Measurements from ENCODE around the gene ZFY.

DNA sequence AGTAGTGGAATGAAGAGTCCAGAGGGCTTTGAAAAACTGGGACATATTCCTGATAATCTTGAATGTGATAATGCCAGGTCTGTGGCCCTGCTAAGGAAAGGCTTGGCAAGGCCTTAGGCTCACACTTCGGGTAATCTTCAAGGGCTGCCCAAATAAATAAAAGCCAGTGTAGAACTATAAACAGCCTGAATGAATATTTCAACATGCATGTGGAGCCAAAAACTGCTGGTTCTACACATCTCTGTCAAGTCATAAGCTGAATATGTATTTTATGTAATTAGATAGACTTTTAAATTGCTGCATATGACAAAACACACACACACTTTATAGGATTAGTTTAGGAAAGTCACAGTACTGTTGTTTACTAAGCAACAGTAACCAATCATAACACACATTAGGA lies 30.4 kb downstream of the ZFY start:
- TF ChIP-seq, protein P1, sequence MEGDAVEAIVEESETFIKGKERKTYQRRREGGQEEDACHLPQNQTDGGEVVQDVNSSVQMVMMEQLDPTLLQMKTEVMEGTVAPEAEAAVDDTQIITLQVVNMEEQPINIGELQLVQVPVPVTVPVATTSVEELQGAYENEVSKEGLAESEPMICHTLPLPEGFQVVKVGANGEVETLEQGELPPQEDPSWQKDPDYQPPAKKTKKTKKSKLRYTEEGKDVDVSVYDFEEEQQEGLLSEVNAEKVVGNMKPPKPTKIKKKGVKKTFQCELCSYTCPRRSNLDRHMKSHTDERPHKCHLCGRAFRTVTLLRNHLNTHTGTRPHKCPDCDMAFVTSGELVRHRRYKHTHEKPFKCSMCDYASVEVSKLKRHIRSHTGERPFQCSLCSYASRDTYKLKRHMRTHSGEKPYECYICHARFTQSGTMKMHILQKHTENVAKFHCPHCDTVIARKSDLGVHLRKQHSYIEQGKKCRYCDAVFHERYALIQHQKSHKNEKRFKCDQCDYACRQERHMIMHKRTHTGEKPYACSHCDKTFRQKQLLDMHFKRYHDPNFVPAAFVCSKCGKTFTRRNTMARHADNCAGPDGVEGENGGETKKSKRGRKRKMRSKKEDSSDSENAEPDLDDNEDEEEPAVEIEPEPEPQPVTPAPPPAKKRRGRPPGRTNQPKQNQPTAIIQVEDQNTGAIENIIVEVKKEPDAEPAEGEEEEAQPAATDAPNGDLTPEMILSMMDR (IDR thresholded peaks at IDR 0.05; ENCODE audit: low read length), result no peak
- TF ChIP-seq EZH2phosphoT487 (IDR thresholded peaks at IDR 0.05; ENCODE audit: low read length), result no peak
